GM12878 (cell line): ENCODE measurements around the gene DONSON.

Experiments
- ASH2L ChIP-seq: fragments of 300-600, 200-600 bp; sonication (generic); IDR thresholded peaks from 2 replicates; pipeline ENCODE4 v1.6.1; 2017; ENCODE audit warnings: low read depth, mild to moderate bottlenecking, borderline replicate concordance
- BMI1 ChIP-seq: fragments of 450-650 bp; IDR thresholded peaks from 2 replicates; pipeline ENCODE4 v1.6.1; 2016; ENCODE audit warnings: mild to moderate bottlenecking, moderate library complexity, borderline replicate concordance
- CHD1 ChIP-seq: IDR thresholded peaks from 2 replicates; pipeline ENCODE4 v1.6.1; 2012; ENCODE audit warnings: low read depth, low read length, improper control_type of control experiment
- CTCF ChIP-seq, 3 experiments: IDR thresholded peaks in 2 of 3; conservative IDR thresholded peaks in 1 of 3; 2 replicates each; pipeline ENCODE4 v1.5.1; 2011; ENCODE audit warnings: low read depth in 3 of 3, low read length in 3 of 3, mild to moderate bottlenecking in 3 of 3, control low read depth in 2 of 3, moderate library complexity in 2 of 3, inconsistent platforms in 1 of 3, mixed read lengths in 1 of 3; ENCODE audit not compliant: control insufficient read depth in 2 of 3, insufficient read depth in 1 of 3; ENCODE audit errors: extremely low read depth in 1 of 3
- MXI1 ChIP-seq: fragments of 150-350 bp; IDR thresholded peaks from 2 replicates; pipeline ENCODE4 v1.6.1; 2011; ENCODE audit warnings: low read depth, mild to moderate bottlenecking, inconsistent platforms, low read length, improper control_type of control experiment
- POLR2A ChIP-seq: IDR thresholded peaks from 2 replicates; pipeline ENCODE4 v1.6.1; 2011; ENCODE audit warnings: low read depth, mild to moderate bottlenecking, low read length
- POLR2AphosphoS2 ChIP-seq: IDR thresholded peaks from 2 replicates; pipeline ENCODE4 v1.6.1; 2011; ENCODE audit warnings: low read depth, mild to moderate bottlenecking, low read length, improper control_type of control experiment, moderate library complexity
- SKIL ChIP-seq: fragments of 450-650 bp; IDR thresholded peaks from 2 replicates; pipeline ENCODE4 v1.6.1; 2017; ENCODE audit warnings: mild to moderate bottlenecking, low read depth, inconsistent platforms; ENCODE audit not compliant: poor library complexity, severe bottlenecking
- TARDBP ChIP-seq: IDR thresholded peaks from 2 replicates; pipeline ENCODE4 v1.6.1; 2016; ENCODE audit warnings: borderline replicate concordance
- USF2 ChIP-seq: IDR thresholded peaks from 2 replicates; pipeline ENCODE4 v1.6.1; 2011; ENCODE audit warnings: low read depth, low read length, improper control_type of control experiment, borderline replicate concordance

- no peak for TF ChIP-seq POLR2A
- TF ChIP-seq ASH2L = no peak
- TF ChIP-seq BMI1 = no peak
- TF ChIP-seq TARDBP = no peak
- TF ChIP-seq CTCF (IDR thresholded peaks at IDR 0.05 in 2 of 3, conservative IDR thresholded peaks at IDR 0.05 in 1 of 3; ENCODE audit: control insufficient read depth in 2 of 3, extremely low read depth in 1 of 3, insufficient read depth in 1 of 3, low read depth in 3 of 3, low read length in 3 of 3) = no peak
- no peak for TF ChIP-seq USF2
- no peak for TF ChIP-seq POLR2AphosphoS2
- TF ChIP-seq CHD1 = no peak
- no peak for TF ChIP-seq SKIL
- TF ChIP-seq MXI1 = no peak
Measured at GRCh38 chr21:33539616-33540015, 48.9 kb downstream of the DONSON start.
